HFFc6 (cell line): ENCODE data around the gene CPN2. TPM values are rescaled to one million over a fixed set of nuclear protein-coding genes. Genes with fewer than 3 reads are reported as not detected.

Experiments
- DNase-seq: peaks from one replicate; pipeline ENCODE4 v3.0.0-alpha.2; 2018
- H3K27ac Mint-ChIP-seq: 2 replicates; pipeline ENCODE4 v1.8.0; 2020; ENCODE audit warnings: mild to moderate bottlenecking, mixed read lengths
- H3K27me3 Mint-ChIP-seq: 2 replicates; pipeline ENCODE4 v1.8.0; 2021; ENCODE audit warnings: mild to moderate bottlenecking, moderate library complexity, mixed read lengths; ENCODE audit not compliant: insufficient read depth
- H3K36me3 Mint-ChIP-seq: 2 replicates; pipeline ENCODE4 v1.8.0; 2021; ENCODE audit warnings: low read depth, mixed read lengths
- H3K4me1 Mint-ChIP-seq: 2 replicates; pipeline ENCODE4 v1.8.0; 2020; ENCODE audit warnings: low read depth, mixed read lengths
- H3K4me3 Mint-ChIP-seq: 2 replicates; pipeline ENCODE4 v1.8.0; 2020; ENCODE audit warnings: mild to moderate bottlenecking, moderate library complexity, mixed read lengths
- H3K9me3 Mint-ChIP-seq: 2 replicates; pipeline ENCODE4 v1.8.0; 2020; ENCODE audit warnings: mild to moderate bottlenecking, mixed read lengths
- total RNA-seq, 6 experiments: library from RNA; stranded (reverse); fragmentation: NEBNext Ultra II Directional; extraction: Animal tissue kit (Norgen Biotek cat#: 25700); gene quantifications; 2 replicates in 1 of 6; 3 replicates in 5 of 6; pipeline ENCODE4 v1.2.3, GENCODE V29; 2021
- TF ChIP-seq, protein P1 (sequence below): fragments of 200-600 bp; sonication (generic); IDR thresholded peaks from 2 replicates; pipeline ENCODE4 v1.5.0; 2021; ENCODE audit warnings: antibody characterized with exemption, mild to moderate bottlenecking

The CPN2 gene
- total RNA-seq, 6 experiments from 2014 or later = 0.24 to 0.56 (median 0.35) TPM

DNA sequence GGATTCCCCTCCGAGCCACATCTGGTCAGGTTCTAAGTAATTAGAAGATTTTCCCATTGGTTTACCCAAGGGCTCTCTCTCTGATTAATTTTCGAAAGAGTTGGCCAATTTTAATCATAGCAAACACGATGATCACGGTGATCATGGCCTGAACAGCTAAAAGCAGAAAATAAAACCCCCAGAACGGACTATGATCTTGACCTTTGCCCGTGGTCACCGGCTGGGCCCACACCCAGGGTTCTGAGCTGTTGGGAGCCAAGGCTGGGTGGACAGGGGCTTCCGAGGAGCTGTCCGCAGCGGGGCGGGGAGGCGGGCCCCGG lies 45.4 kb upstream of the CPN2 start:
- DNase-seq = no peak
- Mint-ChIP-seq H3K27me3 (peaks cover 29% of the 10 kb centered on the region), H3K36me3 (no peaks in the 10 kb centered on the region), H3K27ac (no peak overlapping the region), H3K4me1 (peaks cover 4% of the 10 kb centered on the region; the same call in 1 of the 2 replicates), H3K4me3 (no peak overlapping the region), H3K9me3 (peaks cover 1% of the 10 kb centered on the region)
- TF ChIP-seq, protein P1, sequence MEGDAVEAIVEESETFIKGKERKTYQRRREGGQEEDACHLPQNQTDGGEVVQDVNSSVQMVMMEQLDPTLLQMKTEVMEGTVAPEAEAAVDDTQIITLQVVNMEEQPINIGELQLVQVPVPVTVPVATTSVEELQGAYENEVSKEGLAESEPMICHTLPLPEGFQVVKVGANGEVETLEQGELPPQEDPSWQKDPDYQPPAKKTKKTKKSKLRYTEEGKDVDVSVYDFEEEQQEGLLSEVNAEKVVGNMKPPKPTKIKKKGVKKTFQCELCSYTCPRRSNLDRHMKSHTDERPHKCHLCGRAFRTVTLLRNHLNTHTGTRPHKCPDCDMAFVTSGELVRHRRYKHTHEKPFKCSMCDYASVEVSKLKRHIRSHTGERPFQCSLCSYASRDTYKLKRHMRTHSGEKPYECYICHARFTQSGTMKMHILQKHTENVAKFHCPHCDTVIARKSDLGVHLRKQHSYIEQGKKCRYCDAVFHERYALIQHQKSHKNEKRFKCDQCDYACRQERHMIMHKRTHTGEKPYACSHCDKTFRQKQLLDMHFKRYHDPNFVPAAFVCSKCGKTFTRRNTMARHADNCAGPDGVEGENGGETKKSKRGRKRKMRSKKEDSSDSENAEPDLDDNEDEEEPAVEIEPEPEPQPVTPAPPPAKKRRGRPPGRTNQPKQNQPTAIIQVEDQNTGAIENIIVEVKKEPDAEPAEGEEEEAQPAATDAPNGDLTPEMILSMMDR = no peak

DNA sequence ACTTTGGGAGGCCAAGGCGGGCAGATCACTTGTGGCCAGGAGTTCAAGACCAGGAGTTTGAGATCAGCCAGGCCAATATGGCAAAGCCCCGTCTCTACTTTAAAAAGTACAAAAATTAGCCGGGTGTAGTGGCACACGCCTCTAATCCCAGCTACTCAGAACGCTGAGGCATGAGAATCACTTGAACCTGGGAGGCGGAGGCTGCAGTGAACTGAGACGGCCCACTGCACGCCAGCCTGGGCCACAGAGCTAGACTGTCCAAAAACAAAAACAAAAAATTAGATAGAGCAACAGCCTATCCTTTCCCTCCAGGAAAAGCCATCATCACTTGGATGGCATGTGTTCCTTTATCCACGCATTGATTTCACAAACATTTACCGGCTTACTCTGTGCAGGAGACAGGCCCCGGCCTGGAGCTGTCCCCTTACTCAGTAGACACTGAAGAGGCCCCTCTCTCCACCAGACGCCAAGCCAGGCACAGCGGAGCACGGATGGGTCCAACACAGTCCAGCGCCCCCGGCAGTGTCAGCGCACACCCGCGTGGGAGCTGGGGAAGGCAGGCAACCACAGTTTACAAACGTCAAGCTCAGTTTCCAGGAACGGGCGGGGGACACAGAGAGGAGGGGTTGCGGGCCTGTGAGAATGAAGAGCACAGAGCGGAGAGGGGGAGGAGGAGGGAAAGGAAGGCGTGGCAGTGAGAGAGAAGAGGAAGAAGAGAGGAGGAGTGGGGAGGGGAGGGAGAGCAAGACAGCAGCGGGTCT lies 44.8 kb upstream of the CPN2 start:
- DNase-seq = no peak
- H3K36me3 Mint-ChIP-seq = peaks cover 3% of the 10 kb centered on the region
- TF ChIP-seq, protein P1 = no peak
- H3K9me3 Mint-ChIP-seq = peaks cover 7% of the 10 kb centered on the region
- H3K27me3 Mint-ChIP-seq = peaks cover 34% of the 10 kb centered on the region
- no peak overlapping the region for H3K27ac Mint-ChIP-seq
- H3K4me1 Mint-ChIP-seq = peaks cover 4% of the 10 kb centered on the region; the same call in 1 of the 2 replicates
- no peak overlapping the region for H3K4me3 Mint-ChIP-seq

DNA sequence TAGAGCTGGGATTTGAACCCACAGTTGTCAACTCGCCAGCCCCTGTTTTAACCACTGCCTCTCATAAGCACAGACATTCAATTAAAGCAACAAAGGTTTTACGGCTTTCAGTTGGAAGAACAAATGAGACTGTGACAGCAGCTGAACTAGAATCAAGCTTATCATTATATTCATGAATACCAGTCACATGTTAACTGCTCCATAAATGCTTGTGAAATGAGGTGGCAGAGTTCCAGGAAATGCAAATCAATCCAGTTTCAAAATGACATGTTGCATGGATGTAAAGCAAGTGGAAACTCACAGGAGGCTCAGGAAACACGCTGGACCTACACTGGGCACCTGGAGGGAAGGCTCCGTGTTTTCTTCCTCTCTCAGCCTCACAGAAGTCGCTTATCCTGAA lies 44.1 kb upstream of the CPN2 start:
- H3K27ac Mint-ChIP-seq = no peak overlapping the region
- no peak overlapping the region for H3K4me3 Mint-ChIP-seq

DNA sequence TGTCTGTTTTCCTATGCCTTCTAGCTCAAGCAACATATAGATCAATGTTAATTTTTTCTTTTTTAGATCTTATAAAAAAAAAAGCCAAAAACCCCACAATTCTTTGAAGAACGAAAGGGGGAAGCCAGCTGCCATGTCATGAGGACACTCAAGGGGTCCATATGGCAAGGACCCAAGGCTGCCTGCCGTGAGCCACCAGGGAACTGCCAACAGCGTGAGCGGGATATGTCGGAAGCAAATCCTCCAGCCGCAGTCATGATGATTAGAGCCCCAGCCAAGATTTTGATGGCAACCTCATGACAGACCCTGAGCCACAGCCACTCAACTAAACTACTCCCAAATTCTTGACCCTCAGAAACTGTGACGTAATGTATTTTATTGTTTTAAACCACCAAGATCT lies 41.4 kb upstream of the CPN2 start:
- Mint-ChIP-seq H3K27me3 (peaks cover 43% of the 10 kb centered on the region), H3K4me1 (peaks cover 4% of the 10 kb centered on the region; the same call in 1 of the 2 replicates), H3K27ac (no peak overlapping the region), H3K9me3 (peaks cover 23% of the 10 kb centered on the region), H3K4me3 (no peak overlapping the region), H3K36me3 (peaks cover 20% of the 10 kb centered on the region)
- TF ChIP-seq, protein P1 = no peak
- DNase-seq = no peak

More for the DNA sequence above, 44.1 kb upstream of the CPN2 start:
- Mint-ChIP-seq H3K4me1 (peaks cover 4% of the 10 kb centered on the region; the same call in 1 of the 2 replicates), H3K27me3 (peaks cover 41% of the 10 kb centered on the region), H3K9me3 (peaks cover 14% of the 10 kb centered on the region), H3K36me3 (peaks cover 10% of the 10 kb centered on the region)
- no peak for DNase-seq
- TF ChIP-seq, protein P1 = no peak

DNA sequence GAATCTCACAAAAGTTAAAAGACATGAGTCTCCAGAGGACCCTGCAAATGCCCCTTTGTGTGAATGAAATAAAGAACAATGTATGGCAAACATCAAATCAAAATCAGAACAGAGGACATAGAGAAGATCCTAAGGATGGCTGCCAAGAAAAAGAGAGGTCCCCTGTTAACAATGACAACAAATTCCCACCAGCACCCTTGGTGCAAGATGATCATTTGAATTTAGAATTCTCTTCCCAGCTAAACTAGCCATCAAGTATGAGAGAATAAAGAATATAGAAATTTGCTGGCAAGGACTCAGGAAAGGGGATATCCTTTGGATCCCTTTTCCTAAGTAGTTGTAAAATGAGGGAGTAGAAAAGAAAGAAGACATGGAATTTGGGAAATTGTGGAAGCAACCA lies 39.7 kb upstream of the CPN2 start:
- Mint-ChIP-seq H3K27me3 (peaks cover 34% of the 10 kb centered on the region), H3K4me1 (no peaks in the 10 kb centered on the region), H3K4me3 (no peak overlapping the region), H3K27ac (no peak overlapping the region), H3K36me3 (peaks cover 20% of the 10 kb centered on the region), H3K9me3 (peaks cover 23% of the 10 kb centered on the region)
- TF ChIP-seq, protein P1 = no peak
- no peak for DNase-seq
